HepG2 (cell line): Measurements from ENCODE around the gene EOLA1.

Source experiments
- FLYWCH1 ChIP-seq: sonication (generic); formaldehyde crosslinking; IDR thresholded peaks from 2 replicates; pipeline ENCODE4 v1.8.1; 2023; ENCODE audit warnings: mild to moderate bottlenecking, missing genetic modification reagents
- HCFC1 ChIP-seq: fragments of 150-350 bp; IDR thresholded peaks from 2 replicates; pipeline ENCODE4 v1.6.1; 2014; ENCODE audit warnings: low read depth, low read length
- NCOR1 ChIP-seq: fragments of 200-600 bp; sonication (generic); IDR thresholded peaks from 2 replicates; pipeline ENCODE4 v1.7.0; 2017; ENCODE audit warnings: antibody characterized with exemption, low read length, borderline replicate concordance
- ZZZ3 ChIP-seq: sonication (generic); formaldehyde crosslinking; IDR thresholded peaks from 2 replicates; pipeline ENCODE4 v1.4.0; 2020; ENCODE audit warnings: missing genetic modification reagents, mild to moderate bottlenecking, borderline replicate concordance

DNA sequence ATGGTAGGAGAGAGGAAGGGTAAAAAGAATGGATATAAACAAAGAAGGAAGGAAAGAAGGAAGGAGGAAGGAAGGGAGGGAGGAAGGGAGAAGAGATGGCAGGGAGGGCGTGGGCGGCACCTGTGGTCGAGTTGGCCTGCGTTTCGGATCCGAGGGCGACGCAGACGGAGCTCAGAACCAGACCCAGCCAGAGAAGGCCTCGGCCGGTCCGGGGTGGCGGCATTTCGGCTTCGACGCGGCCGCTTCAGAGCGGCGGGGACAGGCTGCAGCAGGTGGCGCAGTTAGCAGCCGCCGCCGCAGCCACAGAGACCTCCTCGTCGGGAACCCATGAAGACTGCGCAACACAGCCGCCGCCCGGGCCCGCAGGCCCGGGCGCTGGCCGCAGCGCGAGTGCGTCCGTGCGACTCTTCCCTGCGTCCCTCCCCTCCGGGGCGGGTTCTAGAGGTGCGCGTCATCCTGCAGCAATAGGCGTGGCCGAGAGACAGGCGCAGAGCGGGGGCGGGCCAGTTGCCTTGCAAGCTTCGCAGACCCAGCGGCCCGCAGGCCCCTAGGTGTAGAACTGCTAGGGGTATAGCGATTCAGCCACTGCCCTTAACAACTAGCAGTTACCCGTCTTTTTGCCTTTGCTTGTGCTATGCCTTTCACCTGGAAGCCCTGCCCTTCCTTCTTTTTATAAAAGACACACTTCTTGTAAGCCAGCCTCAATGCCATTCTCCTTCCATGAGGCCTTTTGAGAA lies 35.7 kb upstream of the EOLA1 start, which contains the start of gene IDS:
- TF ChIP-seq HCFC1 (no peak), NCOR1 (no peak), ZZZ3 (CRISPR knock-in tag) (no peak), FLYWCH1 (CRISPR knock-in tag) (no peak)
